ENCODE measurements around the gene ATF7IP2. TPM values are rescaled to one million over a fixed set of nuclear protein-coding genes. Genes with fewer than 3 reads are reported as not detected.

Gene ATF7IP2
- total and polyA plus RNA-seq, 9 of the 15 experiments (the other 6 are each of a cell fraction or from before 2014, with no cell fraction given), result 131 to 515 (median 196) TPM

- TF ChIP-seq RBM25 (IDR thresholded peaks at IDR 0.05; ENCODE audit: low read depth, low read length, severe bottlenecking), result no peak
- peak; percentile 82 for TF ChIP-seq CREM (IDR thresholded peaks at IDR 0.05; ENCODE audit: low read depth)
- no peak for TF ChIP-seq ZBTB2 (IDR thresholded peaks at IDR 0.05)
- TF ChIP-seq NR4A1 (CRISPR knock-in tag; IDR thresholded peaks at IDR 0.05), result no peak
- 0 out of 2 replicates have a peak, but pooled peaks have one; percentile 30 for TF ChIP-seq NR4A1 (tag; IDR thresholded peaks at IDR 0.05)
- TF ChIP-seq HBP1 (CRISPR knock-in tag; IDR thresholded peaks at IDR 0.05), result no peak
- TF ChIP-seq PHF20 (IDR thresholded peaks at IDR 0.05; ENCODE audit: partially characterized antibody), result no peak
- peak; percentile 97 for TF ChIP-seq GATA2 (CRISPR knock-in tag; IDR thresholded peaks at IDR 0.05)
- peak; percentile 98 for TF ChIP-seq POLR2AphosphoS5 (IDR thresholded peaks at IDR 0.05; ENCODE audit: control insufficient read depth, insufficient read depth, low read depth, low read length)
- peak; percentile 100 for TF ChIP-seq TCF3 (CRISPR knock-in tag; IDR thresholded peaks at IDR 0.05)
- peak; percentile 44; the same call in 1 of the 2 replicates for TF ChIP-seq CBX5 (IDR thresholded peaks at IDR 0.05; ENCODE audit: borderline replicate concordance, low read depth)
- peak in 1 of 2 experiments; percentile 61; a peak in 1 of 3 replicates for TF ChIP-seq CBX3 (IDR thresholded peaks at IDR 0.05; ENCODE audit: borderline replicate concordance in 1 of 2, low read length in 2 of 2)
- TF ChIP-seq NFRKB (IDR thresholded peaks at IDR 0.05; ENCODE audit: low read depth), result no peak
- no peak for TF ChIP-seq KDM2B (CRISPR knock-in tag; IDR thresholded peaks at IDR 0.05)
- TF ChIP-seq MYC (IDR thresholded peaks at IDR 0.05; ENCODE audit: low read depth, low read length), result peak; percentile 59; the same call in 1 of the 2 replicates
- no peak for TF ChIP-seq MYC (CRISPR knock-in tag; IDR thresholded peaks at IDR 0.05; ENCODE audit: borderline replicate concordance, low read depth)
- no peak for TF ChIP-seq ZNF224 (CRISPR knock-in tag; IDR thresholded peaks at IDR 0.05)
- TF ChIP-seq ZFP36 (IDR thresholded peaks at IDR 0.05; ENCODE audit: low read depth, low read length, partially characterized antibody), result peak; percentile 33
- TF ChIP-seq MXD1 (CRISPR knock-in tag; IDR thresholded peaks at IDR 0.05; ENCODE audit: borderline replicate concordance, poor library complexity, severe bottlenecking), result no peak
- TF ChIP-seq MAFF (IDR thresholded peaks at IDR 0.05; ENCODE audit: low read length), result peak; percentile 63
Measured at GRCh38 chr16:10497132-10498101, 111.6 kb downstream of the ATF7IP2 start (continued).
